OCI-LY7 (cell line): Measurements from ENCODE around the gene RPGRIP1L.

Experiments
- CTCF ChIP-seq: fragments of 200-600 bp; sonication (generic); conservative IDR thresholded peaks from 2 replicates; pipeline ENCODE4 v1.5.1; 2014; ENCODE audit warnings: mild to moderate bottlenecking, antibody characterized with exemption, low read length, moderate library complexity, mixed read lengths
- EZH2phosphoT487 ChIP-seq: fragments of 200-600 bp; sonication (generic); IDR thresholded peaks from 2 replicates; pipeline ENCODE4 v1.6.1; 2018; ENCODE audit warnings: low read depth, borderline replicate concordance, mild to moderate bottlenecking, mixed run types, antibody characterized with exemption, low read length, moderate library complexity, mixed read lengths

- TF ChIP-seq CTCF (no peak), EZH2phosphoT487 (no peak)
Measured at GRCh38 chr16:53632526-53632925, 71.1 kb downstream of the RPGRIP1L start.
